HG03575 (cell line): ENCODE data around the gene HPD.
"Not testable (repeated sequence)": the region's sequence is repeated elsewhere in the genome, so short reads cannot be mapped to it uniquely, and the experiment has no call there.

Source experiments
- ATAC-seq: cut with Tn5 transposase; IDR thresholded peaks from one replicate; pipeline ENCODE4 v1.9.1; 2021; ENCODE audit not compliant: unreplicated experiment, insufficient number of reproducible peaks, low FRiP score; ENCODE audit errors: extremely low read depth

HPD gene

DNA sequence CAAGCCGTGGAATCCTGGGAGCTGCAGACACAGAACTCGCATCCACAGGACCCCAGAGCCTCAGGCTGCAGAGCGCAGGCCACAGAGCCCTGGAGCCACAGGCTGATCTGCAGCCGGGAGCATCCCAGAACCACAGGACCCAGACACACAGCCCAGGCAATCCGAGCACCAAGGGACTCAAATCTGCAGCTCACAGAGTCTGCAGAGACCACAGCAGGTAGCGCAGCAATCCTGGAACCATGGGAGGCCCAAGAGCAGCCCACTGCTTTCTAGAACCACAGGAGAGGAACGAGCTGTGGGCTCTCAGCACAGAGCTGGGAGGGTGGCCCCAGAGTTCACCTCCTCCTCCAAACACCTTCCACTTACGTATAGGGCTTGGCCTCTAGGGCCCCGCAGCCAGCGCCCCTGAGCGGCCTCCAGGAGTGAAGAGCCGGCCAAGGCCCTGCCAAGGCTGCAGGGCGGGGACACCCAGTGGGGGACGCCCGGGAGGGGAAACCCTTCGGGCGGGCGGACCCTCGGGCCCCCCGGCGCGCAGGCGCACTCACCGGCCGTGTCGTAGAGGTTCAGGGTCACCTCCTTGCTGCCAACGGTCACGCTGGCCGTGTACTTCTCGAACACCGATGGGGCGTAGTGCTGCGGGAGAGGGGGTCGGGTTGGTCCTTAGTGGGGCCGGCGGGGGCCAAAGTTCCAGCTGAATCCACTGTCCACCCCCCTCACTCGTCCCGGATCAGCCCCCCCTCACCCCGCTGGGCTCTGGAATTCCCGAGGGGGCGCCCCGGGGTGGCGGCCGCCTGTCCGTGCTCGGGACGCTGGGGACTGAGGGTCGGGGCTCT lies 65.8 kb downstream of the HPD start:
- ATAC-seq, result no peak

DNA sequence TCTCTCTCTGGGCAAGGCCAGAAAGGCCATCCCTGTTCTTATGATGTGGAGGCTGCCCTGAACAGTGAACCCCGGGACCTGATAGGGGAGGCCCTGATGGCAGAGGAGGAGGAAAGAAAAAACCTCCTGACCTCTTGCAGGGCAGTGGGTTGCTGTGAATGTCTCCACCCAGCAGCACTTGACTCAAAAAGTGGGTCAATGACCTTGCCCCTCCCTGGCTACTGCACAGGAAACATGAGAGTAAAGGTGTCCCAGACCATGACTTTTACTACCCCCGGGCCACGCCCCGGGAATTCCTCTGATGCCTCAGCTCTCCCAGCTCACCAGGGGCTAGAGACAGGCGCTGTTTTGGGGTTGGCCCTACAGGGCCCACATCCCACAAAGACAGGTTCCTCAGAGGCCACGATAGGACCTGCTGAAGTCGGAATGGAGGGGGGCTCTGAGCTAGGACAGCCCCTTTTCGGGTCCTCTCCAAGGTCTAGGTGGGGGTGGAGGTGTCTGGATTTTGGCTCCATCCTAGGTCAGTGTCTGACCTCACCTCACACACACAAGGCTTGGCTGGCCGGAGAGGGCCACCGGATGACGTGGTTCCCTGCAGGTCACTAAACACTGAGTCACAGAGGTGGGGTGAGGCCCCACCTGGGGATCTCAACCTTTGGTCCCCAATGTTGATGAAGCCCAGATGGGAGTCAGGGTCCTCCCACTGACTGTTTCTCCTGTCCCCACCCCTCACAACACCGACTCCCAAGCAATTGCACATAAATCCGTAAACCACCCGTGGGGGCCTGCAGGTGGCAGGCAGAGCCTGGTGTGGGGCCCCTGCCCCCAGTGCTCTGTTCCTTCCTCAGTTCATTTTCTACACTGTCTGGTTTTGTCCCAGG lies 66.7 kb downstream of the HPD start:
- no peak for ATAC-seq

DNA sequence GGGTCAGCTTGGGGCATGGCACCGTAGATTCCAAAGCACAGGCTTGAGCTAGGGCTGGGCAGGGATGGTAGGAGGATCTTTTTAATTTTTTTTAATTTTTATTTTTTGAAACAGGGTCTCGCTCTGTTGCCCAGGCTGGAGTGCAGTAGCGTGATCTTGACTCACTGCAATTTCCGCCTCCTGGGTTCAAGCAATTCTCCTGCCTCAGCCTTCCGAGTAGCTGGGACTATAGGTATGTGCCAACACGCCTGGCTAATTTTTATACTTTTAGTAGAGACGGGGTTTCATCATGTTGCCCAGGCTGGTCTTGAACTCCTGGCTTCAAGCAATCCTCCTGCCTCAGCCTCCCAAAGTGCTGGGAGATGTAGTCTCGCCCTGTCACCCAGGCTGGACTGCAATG lies 67.9 kb downstream of the HPD start:
- not testable (repeated sequence) for ATAC-seq

DNA sequence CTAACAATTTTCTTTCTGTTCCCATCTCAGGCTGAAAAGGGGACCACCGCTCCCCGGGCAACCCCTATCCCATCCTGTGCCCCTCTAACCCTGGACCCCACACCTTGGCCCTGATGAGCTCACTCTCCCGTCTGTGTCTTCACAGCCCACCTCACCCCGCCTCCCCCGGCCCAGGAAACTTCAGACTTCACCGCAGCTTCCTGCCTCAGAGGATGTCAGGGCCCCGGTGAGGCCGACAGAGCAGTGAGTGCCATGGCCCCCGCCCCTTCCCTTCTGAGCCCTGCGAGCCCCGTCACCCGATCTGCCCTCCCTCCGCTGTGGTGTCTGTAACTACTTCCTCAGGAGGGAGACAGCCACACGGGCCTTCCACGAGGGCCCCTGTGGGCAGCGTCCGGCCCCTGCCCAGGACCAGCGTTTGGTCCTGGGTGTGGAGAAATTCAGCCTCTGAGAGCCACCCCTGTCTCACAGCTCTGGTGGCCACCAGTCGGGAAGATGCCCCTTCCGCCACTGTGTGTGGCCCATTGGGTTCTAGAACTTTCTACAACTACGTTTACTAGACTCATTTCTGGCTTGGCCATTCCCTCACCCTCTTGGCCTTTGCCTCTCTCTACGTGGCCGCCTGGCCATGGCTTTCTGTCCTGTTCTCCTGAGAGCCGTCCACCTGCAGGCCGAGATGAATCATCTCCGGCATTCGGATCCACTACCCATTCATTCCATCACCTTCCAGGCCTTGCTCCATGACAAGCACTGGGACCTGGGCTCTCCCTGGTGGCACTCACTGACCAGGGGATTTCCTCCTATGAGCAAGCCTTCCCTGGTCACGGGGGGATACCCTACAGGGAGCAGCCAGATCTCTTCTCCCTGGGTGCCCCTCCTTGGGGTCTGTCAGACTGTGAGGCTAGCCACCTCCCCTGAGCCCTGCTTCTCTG lies 68.6 kb downstream of the HPD start:
- no peak for ATAC-seq
